Nephron (organoid): ENCODE measurements around the gene FOXD2.

Experiments used
- H3K27ac Mint-ChIP-seq, 3 experiments: 2 replicates each; pipeline ENCODE4 v1.8.0; 2020; ENCODE audit warnings: mixed read lengths in 3 of 3, mild to moderate bottlenecking in 2 of 3, moderate library complexity in 1 of 3
- H3K27me3 Mint-ChIP-seq: 2 replicates; pipeline ENCODE4 v1.8.0; 2021; ENCODE audit warnings: low read depth, mild to moderate bottlenecking, moderate library complexity, mixed read lengths
- H3K36me3 Mint-ChIP-seq: 2 replicates; pipeline ENCODE4 v1.8.0; 2020; ENCODE audit warnings: low read depth, mixed read lengths
- H3K4me1 Mint-ChIP-seq: 2 replicates; pipeline ENCODE4 v1.8.0; 2020; ENCODE audit warnings: mixed read lengths
- H3K4me3 Mint-ChIP-seq, 3 experiments: 2 replicates each; pipeline ENCODE4 v1.8.0; 2020; ENCODE audit warnings: mild to moderate bottlenecking in 3 of 3, mixed read lengths in 3 of 3, moderate library complexity in 2 of 3
- H3K9me3 Mint-ChIP-seq: 2 replicates; pipeline ENCODE4 v1.8.0; 2020; ENCODE audit warnings: mixed read lengths
- TF ChIP-seq, protein P1 (sequence below), 3 experiments: fragments of 200-600 bp; sonication (generic); IDR thresholded peaks; one replicate each; pipeline ENCODE4 v1.5.0; 2021; ENCODE audit warnings: antibody characterized with exemption in 3 of 3; ENCODE audit not compliant: unreplicated experiment in 3 of 3

The FOXD2 gene

GRCh38 chr1:47437447-47438164 is at the start of gene FOXD2:
TSS of gene FOXD2 (plus strand) at chr1:47438044. CDS start at chr1:47438136, 92 bp downstream.
- Mint-ChIP-seq H3K27me3 (peaks cover 49% of the 10 kb centered on the region), H3K4me1 (peaks cover 36% of the 10 kb centered on the region), H3K9me3 (no peaks in the 10 kb centered on the region), H3K27ac (peak within 1 kb of the TSS; percentile 67 to 91 (median 73)), H3K36me3 (no peaks in the 10 kb centered on the region), H3K4me3 (peak within 1 kb of the TSS; percentile 94 to 95 (median 94))
- TF ChIP-seq, protein P1, sequence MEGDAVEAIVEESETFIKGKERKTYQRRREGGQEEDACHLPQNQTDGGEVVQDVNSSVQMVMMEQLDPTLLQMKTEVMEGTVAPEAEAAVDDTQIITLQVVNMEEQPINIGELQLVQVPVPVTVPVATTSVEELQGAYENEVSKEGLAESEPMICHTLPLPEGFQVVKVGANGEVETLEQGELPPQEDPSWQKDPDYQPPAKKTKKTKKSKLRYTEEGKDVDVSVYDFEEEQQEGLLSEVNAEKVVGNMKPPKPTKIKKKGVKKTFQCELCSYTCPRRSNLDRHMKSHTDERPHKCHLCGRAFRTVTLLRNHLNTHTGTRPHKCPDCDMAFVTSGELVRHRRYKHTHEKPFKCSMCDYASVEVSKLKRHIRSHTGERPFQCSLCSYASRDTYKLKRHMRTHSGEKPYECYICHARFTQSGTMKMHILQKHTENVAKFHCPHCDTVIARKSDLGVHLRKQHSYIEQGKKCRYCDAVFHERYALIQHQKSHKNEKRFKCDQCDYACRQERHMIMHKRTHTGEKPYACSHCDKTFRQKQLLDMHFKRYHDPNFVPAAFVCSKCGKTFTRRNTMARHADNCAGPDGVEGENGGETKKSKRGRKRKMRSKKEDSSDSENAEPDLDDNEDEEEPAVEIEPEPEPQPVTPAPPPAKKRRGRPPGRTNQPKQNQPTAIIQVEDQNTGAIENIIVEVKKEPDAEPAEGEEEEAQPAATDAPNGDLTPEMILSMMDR (IDR thresholded peaks at IDR 0.05; ENCODE audit: unreplicated experiment in 3 of 3), result peak; percentile 100

GRCh38 chr1:47388891-47389238 is 49.0 kb upstream of the FOXD2 start:
- Mint-ChIP-seq H3K27ac (no peak overlapping the region), H3K36me3 (peaks cover 6% of the 10 kb centered on the region), H3K9me3 (no peaks in the 10 kb centered on the region), H3K4me1 (peaks cover 19% of the 10 kb centered on the region), H3K4me3 (no peak overlapping the region), H3K27me3 (peaks cover 35% of the 10 kb centered on the region)
- TF ChIP-seq, protein P1 (IDR thresholded peaks at IDR 0.05; ENCODE audit: unreplicated experiment in 3 of 3), result peak; percentile 78 to 87 (median 80)

GRCh38 chr1:47389731-47390130 is 48.1 kb upstream of the FOXD2 start:
- Mint-ChIP-seq H3K4me3 (no peak overlapping the region), H3K36me3 (no peaks in the 10 kb centered on the region), H3K9me3 (no peaks in the 10 kb centered on the region), H3K27ac (peak overlapping the region in 1 of 3 experiments; percentile 3), H3K4me1 (peaks cover 19% of the 10 kb centered on the region), H3K27me3 (peaks cover 35% of the 10 kb centered on the region)
- TF ChIP-seq, protein P1 (IDR thresholded peaks at IDR 0.05; ENCODE audit: unreplicated experiment in 3 of 3), result no peak

GRCh38 chr1:47390843-47391242 is 47.0 kb upstream of the FOXD2 start:
- Mint-ChIP-seq H3K27me3 (peaks cover 42% of the 10 kb centered on the region), H3K4me3 (no peak overlapping the region), H3K36me3 (no peaks in the 10 kb centered on the region), H3K4me1 (peaks cover 19% of the 10 kb centered on the region), H3K27ac (no peak overlapping the region), H3K9me3 (no peaks in the 10 kb centered on the region)
- TF ChIP-seq, protein P1 (IDR thresholded peaks at IDR 0.05; ENCODE audit: unreplicated experiment in 3 of 3), result no peak

- H3K36me3 Mint-ChIP-seq, result no peaks in the 10 kb centered on the region
- TF ChIP-seq, protein P1 (IDR thresholded peaks at IDR 0.05; ENCODE audit: unreplicated experiment in 3 of 3), result no peak
These were observed 44.7 kb upstream of the FOXD2 start for GRCh38 chr1:47393141-47393540.

DNA sequence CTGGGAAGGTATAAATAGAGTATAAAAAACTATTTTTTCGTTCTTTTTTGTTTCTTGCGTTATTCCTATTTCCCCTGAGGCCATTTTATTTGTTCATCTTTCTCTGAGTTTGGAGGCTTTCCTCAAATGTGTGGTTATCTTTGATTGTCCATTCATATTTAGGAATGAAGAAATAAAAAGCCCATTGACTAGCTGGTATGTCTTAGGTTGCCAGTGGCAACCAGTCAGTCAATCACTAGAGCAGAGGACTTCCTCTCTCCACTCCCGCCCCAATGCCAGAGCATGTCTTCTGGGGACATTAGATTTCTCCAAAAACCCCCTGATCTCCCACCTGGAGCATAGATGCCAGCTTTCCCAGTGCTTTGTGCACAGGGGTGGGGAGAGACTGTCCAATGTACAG is 42.4 kb upstream of the FOXD2 start:
- no peaks in the 10 kb centered on the region for H3K36me3 Mint-ChIP-seq
- H3K27me3 Mint-ChIP-seq, result peaks cover 41% of the 10 kb centered on the region
- H3K4me1 Mint-ChIP-seq, result peaks cover 4% of the 10 kb centered on the region
- TF ChIP-seq, protein P1 (IDR thresholded peaks at IDR 0.05; ENCODE audit: unreplicated experiment in 3 of 3), result no peak
- no peak overlapping the region for H3K4me3 Mint-ChIP-seq
- no peaks in the 10 kb centered on the region for H3K9me3 Mint-ChIP-seq
- H3K27ac Mint-ChIP-seq, result no peak overlapping the region

More at GRCh38 chr1:47393141-47393540, 44.7 kb upstream of the FOXD2 start:
- Mint-ChIP-seq H3K27ac (no peak overlapping the region), H3K27me3 (peaks cover 43% of the 10 kb centered on the region), H3K9me3 (no peaks in the 10 kb centered on the region), H3K4me1 (peaks cover 13% of the 10 kb centered on the region), H3K4me3 (no peak overlapping the region)
